Activated CD8-positive, alpha-beta memory T cell treated with anti-CD3 and anti-CD28 coated beads, Interleukin-2, amount 10 ng/mL, durations not matched to agents 7 days and 5 days (primary cell): Measurements from ENCODE around the gene GAS6. TPM values are rescaled to one million over a fixed set of nuclear protein-coding genes. Genes with fewer than 3 reads are reported as not detected.
"Not testable (repeated sequence)": the region's sequence is repeated elsewhere in the genome, so short reads cannot be mapped to it uniquely, and the experiment has no call there.

Source experiments
- ATAC-seq: fragments of 150-1000 bp; cut with Tn5 transposase; one replicate; pipeline ENCODE4 v1.10.0; 2021; ENCODE audit warnings: moderate library complexity
- CTCF ChIA-PET: fragments of 350-600 bp; sonication (Branson Sonifier 250); formaldehyde crosslinking; loops from one replicate; lab custom pipeline; 2021; ENCODE audit warnings: antibody characterized with exemption; lab: Charles Lee
- DNase-seq: peaks from one replicate; pipeline ENCODE4 v3.0.0-alpha.2; 2020
- H3K27ac Mint-ChIP-seq: one replicate; pipeline ENCODE4 v1.8.0; 2021; ENCODE audit warnings: mild to moderate bottlenecking, mixed read lengths
- H3K27me3 Mint-ChIP-seq: one replicate; pipeline ENCODE4 v1.8.0; 2021; ENCODE audit warnings: mixed read lengths
- H3K36me3 Mint-ChIP-seq: one replicate; pipeline ENCODE4 v1.8.0; 2021; ENCODE audit warnings: mild to moderate bottlenecking, mixed read lengths
- H3K4me1 Mint-ChIP-seq: one replicate; pipeline ENCODE4 v1.8.0; 2021; ENCODE audit warnings: mixed read lengths
- H3K4me3 Mint-ChIP-seq: one replicate; pipeline ENCODE4 v1.8.0; 2021; ENCODE audit warnings: mild to moderate bottlenecking, moderate library complexity, mixed read lengths
- H3K9me3 Mint-ChIP-seq: one replicate; pipeline ENCODE4 v1.8.0; 2022; ENCODE audit warnings: low read depth, mixed read lengths
- total RNA-seq, 2 experiments: library from RNA; stranded (reverse); gene quantifications; one replicate each; pipeline ENCODE4 v1.2.3, GENCODE V29; 2021

The GAS6 gene
- total RNA-seq, 2 experiments from 2014 or later, result 0.15 to 0.23 TPM

DNA sequence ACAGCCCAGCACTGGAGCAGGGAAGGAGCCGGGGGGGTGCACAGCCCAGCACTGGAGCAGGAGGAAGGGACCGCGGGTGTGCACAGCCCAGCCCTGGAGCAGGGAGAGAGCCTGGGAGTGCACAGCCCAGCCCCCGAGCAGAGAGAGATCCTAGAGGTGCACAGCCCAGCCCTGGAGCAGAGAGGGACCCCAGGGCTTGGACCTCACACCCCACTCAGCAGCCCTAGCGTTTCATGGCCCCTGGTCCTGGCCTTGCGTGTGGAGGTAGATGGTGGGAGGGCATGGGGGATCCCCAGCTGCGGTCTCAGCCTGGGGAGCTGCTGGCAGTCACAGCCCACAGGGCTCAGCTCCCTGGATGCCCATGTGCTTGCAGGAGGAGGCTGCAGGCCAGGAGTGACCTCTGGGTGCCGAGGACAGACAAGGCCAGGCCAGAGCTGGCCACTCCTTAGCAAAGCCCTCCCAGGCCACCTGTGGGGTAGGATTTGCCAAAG lies 25.1 kb downstream of the GAS6 start:
- peaks cover 2% of the 10 kb centered on the region for H3K9me3 Mint-ChIP-seq
- H3K4me3 Mint-ChIP-seq, result no peak overlapping the region
- no peak for DNase-seq
- no peak for ATAC-seq
- no peak overlapping the region for H3K27ac Mint-ChIP-seq
- CTCF ChIA-PET, result no interaction called here
- no peaks in the 10 kb centered on the region for H3K27me3 Mint-ChIP-seq
- no peaks in the 10 kb centered on the region for H3K36me3 Mint-ChIP-seq
- peaks cover 19% of the 10 kb centered on the region for H3K4me1 Mint-ChIP-seq

DNA sequence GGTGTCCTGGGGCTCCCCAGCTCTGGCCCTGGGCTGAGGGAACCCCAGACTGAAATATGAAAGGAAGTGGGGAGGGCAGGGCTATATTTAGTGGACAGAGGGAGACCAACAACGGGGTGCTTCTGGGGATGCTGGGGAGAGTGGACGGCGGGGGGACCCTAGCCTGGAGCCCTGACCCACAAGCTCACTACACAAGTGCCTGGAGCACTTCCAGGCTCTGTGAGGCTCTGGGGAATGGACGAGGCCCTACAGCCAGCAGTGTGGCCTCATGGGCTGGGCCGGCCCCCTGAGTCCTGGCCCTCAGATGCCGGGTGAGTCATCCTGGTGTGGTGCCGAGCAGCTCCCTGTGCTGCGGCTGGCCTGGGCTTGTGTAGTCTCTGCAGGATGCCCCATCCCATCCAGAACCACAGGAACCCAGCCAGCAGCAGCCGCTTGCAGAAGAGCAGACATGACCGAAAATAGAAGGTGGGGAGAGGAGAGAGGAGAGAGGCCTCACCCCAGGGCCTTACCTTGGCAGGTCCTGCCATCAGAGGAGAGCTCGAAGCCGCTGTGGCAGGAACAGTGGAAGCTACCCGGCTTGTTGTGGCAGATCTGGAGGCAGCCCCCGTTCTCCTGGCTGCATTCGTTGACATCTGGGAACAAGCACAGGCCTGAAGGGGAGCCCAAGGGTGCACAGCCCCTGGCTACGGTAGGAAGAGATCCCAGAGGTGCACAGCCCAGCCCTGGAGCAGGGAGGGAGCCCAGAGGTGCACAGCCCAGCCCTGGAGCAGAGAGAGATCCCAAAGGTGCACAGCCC lies 26.1 kb downstream of the GAS6 start:
- CTCF ChIA-PET, result no interaction called here
- Mint-ChIP-seq H3K9me3 (peaks cover 2% of the 10 kb centered on the region), H3K27me3 (no peaks in the 10 kb centered on the region), H3K4me1 (peaks cover 19% of the 10 kb centered on the region), H3K4me3 (no peak overlapping the region), H3K27ac (peak overlapping the region; percentile 0), H3K36me3 (no peaks in the 10 kb centered on the region)
- no peak for DNase-seq
- ATAC-seq, result peak; percentile 22

DNA sequence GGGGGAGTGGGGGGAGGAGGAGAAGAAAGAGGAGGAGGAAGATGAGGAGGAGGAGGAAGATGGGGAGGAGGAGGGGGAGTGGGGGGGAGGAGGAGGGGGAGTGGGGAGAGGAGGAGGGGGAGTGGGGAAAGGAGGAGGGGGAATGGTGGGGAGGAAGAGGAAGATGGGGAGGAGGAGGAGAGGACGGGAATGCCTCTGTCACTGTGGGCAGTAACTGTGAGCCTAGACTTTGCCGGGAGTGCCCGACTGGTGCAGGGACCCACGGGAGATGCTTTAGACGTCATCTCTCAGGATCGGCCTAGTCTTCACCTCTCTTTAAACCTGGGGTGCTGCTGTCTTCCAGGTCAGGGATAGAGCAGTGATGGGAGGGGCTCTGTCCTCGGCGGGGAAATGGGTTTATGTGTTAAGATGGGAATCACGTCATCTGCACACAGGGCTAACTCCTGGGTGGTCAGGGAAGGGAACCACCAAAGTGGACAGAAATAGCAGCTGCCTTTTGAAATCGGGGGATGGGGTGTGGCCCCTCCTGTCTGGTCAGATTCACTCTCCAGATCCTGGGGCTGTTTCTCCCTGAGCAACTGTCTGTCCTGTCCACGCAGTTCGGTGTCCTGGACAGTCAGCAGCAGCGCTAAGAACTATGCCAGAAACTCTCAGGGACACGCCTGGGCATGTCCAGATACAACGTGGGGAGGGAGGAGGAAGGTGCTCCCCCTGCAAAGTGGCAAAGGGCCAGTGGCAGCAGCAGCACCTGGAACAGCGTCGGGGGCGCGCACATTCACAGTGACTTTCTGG lies 26.9 kb downstream of the GAS6 start:
- peak; percentile 21 for ATAC-seq
- H3K4me3 Mint-ChIP-seq, result no peak overlapping the region
- H3K36me3 Mint-ChIP-seq, result no peaks in the 10 kb centered on the region
- peak overlapping the region; percentile 0 for H3K27ac Mint-ChIP-seq
- peaks cover under 1% of the 10 kb centered on the region for H3K9me3 Mint-ChIP-seq
- no peaks in the 10 kb centered on the region for H3K27me3 Mint-ChIP-seq
- H3K4me1 Mint-ChIP-seq, result peaks cover 16% of the 10 kb centered on the region
- CTCF ChIA-PET, result no interaction called here
- DNase-seq, result no peak

DNA sequence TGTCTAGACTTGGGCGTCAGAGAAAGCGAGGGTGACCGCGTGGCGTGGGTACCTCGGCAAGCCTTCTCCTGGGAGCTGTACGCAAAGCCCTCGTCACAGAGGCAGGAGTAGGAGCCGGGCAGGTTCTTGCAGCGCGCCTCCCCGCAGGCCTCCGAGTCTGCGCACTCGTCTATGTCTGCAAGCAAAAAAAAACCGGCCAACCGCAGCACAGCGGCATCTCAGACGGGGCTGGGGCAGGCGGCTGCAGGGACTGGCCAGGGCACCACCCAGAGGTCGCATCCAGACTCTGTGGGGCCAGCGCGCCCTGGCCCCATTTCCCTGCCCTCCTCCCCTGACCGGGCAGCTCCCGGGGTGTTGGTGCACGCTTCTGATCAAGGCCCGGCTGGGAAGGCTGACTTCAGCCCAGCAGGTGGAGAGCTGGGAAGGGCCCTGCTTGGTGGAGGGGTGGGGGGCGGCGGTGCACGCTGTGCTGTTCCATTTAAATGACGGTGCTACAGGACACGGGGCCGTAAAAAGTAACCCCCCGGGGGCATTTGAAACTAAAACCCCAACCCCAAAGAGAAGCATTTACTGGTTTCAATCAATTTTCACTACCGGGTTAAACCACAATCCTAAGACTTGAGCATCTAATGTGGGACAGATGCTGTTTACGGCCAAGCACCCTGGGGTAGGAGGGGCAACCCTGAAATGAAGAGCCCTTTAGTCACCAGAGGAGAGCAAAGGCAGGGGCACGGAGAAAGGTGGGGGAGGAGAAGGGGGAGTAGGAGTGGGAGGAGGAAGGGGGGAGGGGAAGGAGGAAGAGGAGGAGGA lies 28.2 kb downstream of the GAS6 start:
- Mint-ChIP-seq H3K4me1 (peaks cover 11% of the 10 kb centered on the region), H3K27me3 (no peaks in the 10 kb centered on the region), H3K4me3 (no peak overlapping the region), H3K27ac (no peak overlapping the region), H3K9me3 (no peaks in the 10 kb centered on the region), H3K36me3 (no peaks in the 10 kb centered on the region)
- CTCF ChIA-PET, result no interaction called here
- DNase-seq (no peak), ATAC-seq (no peak)

DNA sequence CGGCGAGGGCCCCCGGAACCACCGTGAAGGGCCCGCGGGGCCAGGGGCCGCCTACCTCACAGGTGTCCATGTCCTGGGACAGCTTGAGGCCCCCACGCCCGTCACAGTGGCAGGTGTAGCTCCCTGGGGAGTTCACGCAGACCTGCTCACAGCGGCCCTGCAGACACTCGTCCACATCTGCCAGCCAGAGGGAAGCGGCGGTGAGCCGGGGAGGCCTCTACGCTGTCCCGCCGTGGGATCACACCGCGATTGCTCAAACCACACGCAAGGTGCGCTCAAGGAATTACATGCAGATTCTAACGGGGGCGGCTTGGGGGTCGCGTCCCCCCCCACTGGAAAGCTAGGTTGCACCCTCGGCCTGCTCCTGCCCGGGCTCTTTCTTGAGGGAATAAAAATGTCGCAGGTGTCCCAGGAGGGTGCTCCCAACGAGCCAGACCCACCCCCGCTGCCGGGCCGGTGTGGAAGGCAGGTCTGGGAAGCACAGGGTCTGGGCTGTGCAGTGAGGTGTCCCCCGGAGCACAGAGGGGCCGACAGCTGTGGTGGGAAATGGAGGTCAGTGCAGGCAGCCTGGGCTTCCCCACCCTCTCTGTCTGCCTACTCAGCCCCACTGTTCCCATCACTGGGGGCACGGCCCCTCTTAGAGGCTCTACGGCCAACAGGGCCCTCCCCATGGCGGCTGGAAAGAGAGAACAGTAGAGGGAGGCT lies 29.2 kb downstream of the GAS6 start:
- H3K9me3 Mint-ChIP-seq, result no peaks in the 10 kb centered on the region
- H3K4me3 Mint-ChIP-seq, result no peak overlapping the region
- H3K4me1 Mint-ChIP-seq, result peaks cover 11% of the 10 kb centered on the region
- DNase-seq (no peak), ATAC-seq (no peak)
- H3K36me3 Mint-ChIP-seq, result no peaks in the 10 kb centered on the region
- H3K27me3 Mint-ChIP-seq, result no peaks in the 10 kb centered on the region
- no peak overlapping the region for H3K27ac Mint-ChIP-seq
- CTCF ChIA-PET, result no interaction called here

DNA sequence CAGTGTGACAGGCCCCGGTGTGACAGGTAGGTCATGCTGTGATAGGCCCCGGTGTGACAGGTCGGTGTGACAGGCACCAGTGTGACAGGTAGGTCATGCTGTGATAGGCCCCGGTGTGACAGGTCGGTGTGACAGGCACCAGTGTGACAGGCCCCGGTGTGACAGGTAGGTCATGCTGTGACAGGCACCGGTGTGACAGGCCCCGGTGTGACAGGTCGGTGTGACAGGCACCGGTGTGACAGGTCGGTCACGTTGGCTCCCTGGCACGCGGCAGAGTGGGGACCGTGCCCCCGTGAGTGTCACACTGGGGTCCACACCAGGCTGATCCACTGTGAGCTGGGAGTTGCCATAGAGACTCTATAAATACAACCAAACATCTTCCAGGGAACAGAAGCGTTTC lies 29.9 kb downstream of the GAS6 start:
- H3K9me3 Mint-ChIP-seq, H3K4me3 Mint-ChIP-seq, H3K27me3 Mint-ChIP-seq, DNase-seq, CTCF ChIA-PET, H3K27ac Mint-ChIP-seq, H3K36me3 Mint-ChIP-seq, ATAC-seq: not testable (repeated sequence)
- peaks cover 11% of the 10 kb centered on the region for H3K4me1 Mint-ChIP-seq

DNA sequence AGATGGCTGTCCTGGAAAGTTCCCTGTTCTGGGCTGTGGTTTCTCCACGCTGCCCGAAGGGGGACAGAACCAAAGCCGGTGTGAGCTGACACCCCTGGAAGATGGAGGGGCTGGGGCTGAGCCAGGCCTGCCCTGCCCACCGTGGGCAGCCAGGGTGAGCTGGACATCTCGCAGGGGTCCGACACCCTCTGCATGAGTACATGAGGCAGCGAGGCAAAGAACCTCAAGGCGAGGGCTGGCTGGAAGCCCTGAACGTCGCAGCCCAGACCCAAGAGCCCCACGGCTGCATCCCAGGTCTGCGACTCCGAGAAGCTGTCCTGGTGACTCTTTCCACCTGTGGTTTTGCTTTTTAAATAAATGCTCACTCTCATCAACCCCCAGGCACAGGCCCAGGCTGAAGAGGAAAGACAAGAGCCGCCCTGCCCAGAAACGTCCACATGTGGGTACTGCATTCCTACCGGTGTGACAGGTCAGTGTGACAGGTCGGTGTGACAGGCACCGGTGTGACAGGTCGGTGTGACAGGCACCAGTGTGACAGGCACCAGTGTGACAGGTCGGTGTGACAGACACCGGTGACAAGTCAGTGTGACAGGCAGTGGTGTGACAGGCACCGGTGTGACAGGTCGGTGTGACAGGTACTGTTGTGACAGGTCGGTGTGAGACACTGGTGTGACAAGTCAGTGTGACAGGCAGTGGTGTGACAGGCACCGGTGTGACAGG lies 30.6 kb downstream of the GAS6 start:
- DNase-seq (no peak), ATAC-seq (no peak)
- H3K4me3 Mint-ChIP-seq, result no peak overlapping the region
- no peaks in the 10 kb centered on the region for H3K36me3 Mint-ChIP-seq
- no peaks in the 10 kb centered on the region for H3K9me3 Mint-ChIP-seq
- H3K27me3 Mint-ChIP-seq, result no peaks in the 10 kb centered on the region
- peaks cover 11% of the 10 kb centered on the region for H3K4me1 Mint-ChIP-seq
- CTCF ChIA-PET, result no interaction called here
- H3K27ac Mint-ChIP-seq, result no peak overlapping the region

DNA sequence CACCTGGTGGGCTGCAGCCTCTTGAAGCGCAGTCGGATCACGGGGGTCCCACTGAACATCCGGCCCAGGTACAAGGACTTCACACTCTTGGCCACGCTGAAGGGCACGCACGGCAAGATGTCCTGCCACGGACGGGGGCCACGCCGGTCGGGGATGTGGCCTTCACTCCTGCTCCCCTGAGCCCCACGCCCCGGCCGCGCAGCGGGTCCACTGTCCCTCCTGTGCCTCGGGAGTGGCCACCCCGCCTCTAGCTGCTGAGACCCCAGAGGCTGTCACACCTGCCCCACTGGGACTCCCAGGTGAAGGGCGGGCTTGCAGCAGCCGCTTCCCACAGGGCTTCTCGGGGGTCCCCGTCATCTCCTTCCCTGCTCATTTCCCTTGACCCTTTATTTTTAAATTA lies 31.2 kb downstream of the GAS6 start:
- Mint-ChIP-seq H3K4me1 (peaks cover 9% of the 10 kb centered on the region), H3K4me3 (no peak overlapping the region), H3K27ac (no peak overlapping the region), H3K36me3 (no peaks in the 10 kb centered on the region), H3K9me3 (no peaks in the 10 kb centered on the region), H3K27me3 (no peaks in the 10 kb centered on the region)
- DNase-seq, result no peak
- CTCF ChIA-PET, result no interaction called here
- no peak for ATAC-seq

DNA sequence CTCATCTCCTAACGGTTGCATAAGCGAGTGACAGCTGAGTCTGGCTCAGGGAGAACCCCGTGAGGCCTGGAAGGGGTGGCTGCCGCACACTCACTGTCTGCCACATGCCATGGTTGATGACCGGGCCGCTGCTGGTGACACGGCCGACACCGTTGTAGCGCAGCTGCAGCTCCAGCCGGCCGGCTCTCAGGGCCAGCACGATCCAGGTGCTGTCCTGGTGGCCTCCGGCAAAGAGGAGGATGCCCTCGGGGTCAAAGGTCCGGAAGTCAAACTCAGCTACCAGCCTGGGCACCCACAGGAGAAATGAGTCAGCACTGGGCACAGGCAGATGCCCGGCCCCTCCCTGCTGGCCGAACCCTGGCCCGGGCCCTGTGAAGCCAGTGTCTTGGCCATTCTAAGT lies 31.7 kb downstream of the GAS6 start:
- H3K27ac Mint-ChIP-seq, result no peak overlapping the region
- no peaks in the 10 kb centered on the region for H3K36me3 Mint-ChIP-seq
- no peaks in the 10 kb centered on the region for H3K27me3 Mint-ChIP-seq
- peaks cover 5% of the 10 kb centered on the region for H3K4me1 Mint-ChIP-seq
- DNase-seq (no peak), ATAC-seq (no peak)
- H3K4me3 Mint-ChIP-seq, result no peak overlapping the region
- no peaks in the 10 kb centered on the region for H3K9me3 Mint-ChIP-seq
- CTCF ChIA-PET, result no interaction called here

DNA sequence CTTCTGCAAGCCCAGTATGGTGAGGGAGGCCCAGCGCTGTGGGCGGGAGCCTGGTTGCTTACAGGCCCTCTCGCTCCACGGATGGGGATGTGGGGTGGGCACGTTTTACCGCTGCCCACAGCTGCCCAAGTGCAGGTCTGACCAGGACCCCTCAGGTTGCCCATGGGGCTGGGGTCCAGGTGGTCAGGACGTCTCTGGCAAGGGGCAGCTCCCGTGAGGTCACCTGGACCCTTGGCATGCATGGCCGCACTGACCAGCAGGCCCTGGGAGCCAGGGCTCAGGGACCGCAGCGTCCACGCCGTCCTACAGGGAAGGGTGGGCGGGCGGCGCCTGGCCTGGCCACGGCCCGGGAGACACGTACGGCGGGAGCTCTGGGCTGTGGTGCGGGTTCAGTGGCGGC lies 32.8 kb downstream of the GAS6 start:
- Mint-ChIP-seq H3K27me3 (no peaks in the 10 kb centered on the region), H3K36me3 (no peaks in the 10 kb centered on the region), H3K9me3 (no peaks in the 10 kb centered on the region), H3K27ac (no peak overlapping the region), H3K4me3 (no peak overlapping the region), H3K4me1 (no peaks in the 10 kb centered on the region)
- DNase-seq (no peak), ATAC-seq (no peak)
- CTCF ChIA-PET, result no interaction called here

DNA sequence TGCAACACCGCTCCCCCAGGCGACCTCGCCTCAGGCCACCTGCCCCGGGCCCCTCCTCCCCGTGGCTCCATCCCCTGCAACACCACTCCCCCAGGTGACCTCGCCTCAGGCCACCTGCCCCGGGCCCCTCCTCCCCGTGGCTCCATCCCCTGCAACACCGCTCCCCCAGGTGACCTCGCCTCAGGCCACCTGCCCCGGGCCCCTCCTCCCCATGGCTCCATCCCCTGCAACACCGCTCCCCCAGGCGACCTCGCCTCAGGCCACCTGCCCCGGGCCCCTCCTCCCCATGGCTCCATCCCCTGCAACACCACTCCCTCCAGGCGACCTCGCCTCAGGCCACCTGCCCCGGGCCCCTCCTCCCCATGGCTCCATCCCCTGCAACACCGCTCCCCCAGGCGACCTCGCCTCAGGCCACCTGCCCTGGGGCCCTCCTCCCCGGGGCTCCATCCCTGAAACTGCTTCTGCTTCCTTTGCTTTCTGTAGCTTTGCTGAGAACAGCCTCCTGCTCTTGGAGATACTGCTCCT lies 33.4 kb downstream of the GAS6 start:
- DNase-seq, ATAC-seq, H3K36me3 Mint-ChIP-seq, CTCF ChIA-PET, H3K9me3 Mint-ChIP-seq, H3K27me3 Mint-ChIP-seq, H3K27ac Mint-ChIP-seq, H3K4me1 Mint-ChIP-seq, H3K4me3 Mint-ChIP-seq: not testable (repeated sequence)

DNA sequence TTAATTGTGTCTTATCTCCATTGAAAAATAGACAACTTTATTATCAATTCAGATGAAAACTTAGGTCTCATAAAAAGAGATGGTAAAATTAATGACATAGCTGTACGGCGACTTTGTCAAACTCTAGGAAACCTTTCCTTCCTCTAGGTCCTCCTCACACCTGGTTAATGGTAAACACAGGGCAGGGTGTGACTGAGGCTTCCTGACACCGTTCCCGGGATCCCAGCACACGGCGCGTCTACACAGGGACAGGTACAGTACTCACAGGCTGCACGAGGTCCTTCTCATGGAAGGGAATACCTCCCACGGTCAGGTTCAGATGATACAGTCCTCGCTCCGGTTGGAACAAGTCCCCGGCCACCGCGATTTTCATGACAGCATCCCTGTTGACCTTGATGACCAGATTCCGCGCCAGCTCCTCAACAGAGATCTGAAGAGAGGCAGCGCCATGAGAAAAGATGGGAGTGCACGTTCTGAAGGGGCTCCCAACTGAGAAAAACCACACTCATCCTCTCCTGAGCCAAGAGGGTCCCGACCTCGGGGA lies 35.5 kb downstream of the GAS6 start:
- ATAC-seq, result no peak
- H3K27ac Mint-ChIP-seq, result no peak overlapping the region
- CTCF ChIA-PET, result no interaction called here
- H3K9me3 Mint-ChIP-seq, result no peaks in the 10 kb centered on the region
- H3K4me1 Mint-ChIP-seq, result no peaks in the 10 kb centered on the region
- H3K4me3 Mint-ChIP-seq, result no peak overlapping the region
- DNase-seq, result no peak
- no peaks in the 10 kb centered on the region for H3K36me3 Mint-ChIP-seq
- H3K27me3 Mint-ChIP-seq, result no peaks in the 10 kb centered on the region
